ENCODE results near the gene PEX3.

DNA sequence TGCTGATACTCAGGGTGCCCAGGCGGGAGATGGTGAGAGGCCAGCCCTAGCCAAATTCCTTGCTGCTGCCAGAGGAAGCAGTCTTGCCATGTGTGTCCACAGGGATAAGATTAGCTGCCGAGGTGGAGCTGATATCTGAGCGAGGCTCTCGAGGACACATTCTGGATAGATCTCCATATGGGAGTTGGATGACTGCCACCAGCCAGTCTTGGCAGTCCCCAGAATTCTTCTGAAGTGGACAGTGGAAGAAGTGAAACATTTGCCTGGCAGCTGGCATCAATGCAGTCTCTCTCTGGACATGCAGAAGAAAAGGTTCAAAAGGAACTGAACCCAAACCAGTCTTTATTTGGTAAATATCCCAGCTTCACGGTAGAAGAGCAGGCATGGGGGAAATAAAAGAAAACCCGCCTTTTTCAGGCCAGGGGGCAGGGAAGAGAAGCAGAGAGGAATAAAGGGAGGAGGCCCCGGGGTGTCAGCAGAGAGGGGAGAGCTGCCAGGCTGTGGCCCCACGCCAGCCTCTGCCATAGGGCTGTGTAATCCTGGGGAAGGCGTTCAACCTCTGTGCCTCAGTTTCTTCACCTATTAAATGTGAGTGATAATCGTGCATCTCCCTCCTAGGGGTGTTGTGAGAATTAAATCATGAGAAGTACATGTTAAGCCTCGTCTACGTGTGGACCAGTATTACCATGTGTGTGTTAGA, 64.6 kb downstream of the PEX3 start:
- no peak for TF ChIP-seq SNAI2 (CRISPR knock-in tag; IDR thresholded peaks at IDR 0.05)
- TF ChIP-seq ZFP3 (CRISPR knock-in tag; IDR thresholded peaks at IDR 0.05): no peak
- TF ChIP-seq, protein P1, sequence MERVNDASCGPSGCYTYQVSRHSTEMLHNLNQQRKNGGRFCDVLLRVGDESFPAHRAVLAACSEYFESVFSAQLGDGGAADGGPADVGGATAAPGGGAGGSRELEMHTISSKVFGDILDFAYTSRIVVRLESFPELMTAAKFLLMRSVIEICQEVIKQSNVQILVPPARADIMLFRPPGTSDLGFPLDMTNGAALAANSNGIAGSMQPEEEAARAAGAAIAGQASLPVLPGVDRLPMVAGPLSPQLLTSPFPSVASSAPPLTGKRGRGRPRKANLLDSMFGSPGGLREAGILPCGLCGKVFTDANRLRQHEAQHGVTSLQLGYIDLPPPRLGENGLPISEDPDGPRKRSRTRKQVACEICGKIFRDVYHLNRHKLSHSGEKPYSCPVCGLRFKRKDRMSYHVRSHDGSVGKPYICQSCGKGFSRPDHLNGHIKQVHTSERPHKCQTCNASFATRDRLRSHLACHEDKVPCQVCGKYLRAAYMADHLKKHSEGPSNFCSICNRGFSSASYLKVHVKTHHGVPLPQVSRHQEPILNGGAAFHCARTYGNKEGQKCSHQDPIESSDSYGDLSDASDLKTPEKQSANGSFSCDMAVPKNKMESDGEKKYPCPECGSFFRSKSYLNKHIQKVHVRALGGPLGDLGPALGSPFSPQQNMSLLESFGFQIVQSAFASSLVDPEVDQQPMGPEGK (CRISPR knock-in tag; IDR thresholded peaks at IDR 0.05; ENCODE audit: borderline replicate concordance): no peak
- TF ChIP-seq RARB (CRISPR knock-in tag; IDR thresholded peaks at IDR 0.05): no peak
- TF ChIP-seq CSDC2 (CRISPR knock-in tag; IDR thresholded peaks at IDR 0.05): no peak
- no peak for TF ChIP-seq ZFP30 (CRISPR knock-in tag; IDR thresholded peaks at IDR 0.05)
- TF ChIP-seq PPARA (CRISPR knock-in tag; IDR thresholded peaks at IDR 0.05; ENCODE audit: borderline replicate concordance): no peak

Measured in SK-N-SH treated with all-trans-retinoic acid at 6 μM for 48 hours (cell line).